Ovary (tissue), 3 donors: ENCODE measurements around the gene CABP4.

Experiments used
- CTCF ChIP-seq, 3 donors: fragments of 450-650 bp in 2 of 3; fragments of 200-600 bp in 1 of 3; IDR thresholded peaks; one replicate each; pipeline versions ENCODE4 v1.5.1 to v1.8.0; 2016 to 2022; ENCODE audit warnings: antibody characterized with exemption in 3 of 3, mild to moderate bottlenecking in 1 of 3
- EP300 ChIP-seq: sonication (generic); formaldehyde crosslinking; IDR thresholded peaks from one replicate; pipeline ENCODE4 v1.6.1; 2017; ENCODE audit warnings: antibody characterized with exemption
- POLR2A ChIP-seq: fragments of 450-650 bp; IDR thresholded peaks from one replicate; pipeline ENCODE4 v1.6.1; 2017; ENCODE audit warnings: antibody characterized with exemption, mild to moderate bottlenecking, moderate library complexity
- donor health status: DM: no; HTN: no; CAD: no.

GRCh38 chr11:67489203-67489884, 34.2 kb downstream of the CABP4 start:
- no peak for TF ChIP-seq POLR2A
- TF ChIP-seq CTCF (IDR thresholded peaks at IDR 0.05) = no peak
- TF ChIP-seq EP300 = no peak
